C4-2B (cell line): ENCODE measurements around the gene CPN2.

Experiments used
- ZFX ChIP-seq: fragments of 450-650 bp; IDR thresholded peaks from 2 replicates; pipeline ENCODE4 v1.6.1; 2017
- TF ChIP-seq, protein P1 (sequence below): fragments of 450-650 bp; conservative IDR thresholded peaks from 2 replicates; pipeline ENCODE4 v1.5.1; 2017; ENCODE audit warnings: mild to moderate bottlenecking

GRCh38 chr3:194350726-194351071 is 429 bp downstream of the CPN2 start:
- TF ChIP-seq, protein P1, sequence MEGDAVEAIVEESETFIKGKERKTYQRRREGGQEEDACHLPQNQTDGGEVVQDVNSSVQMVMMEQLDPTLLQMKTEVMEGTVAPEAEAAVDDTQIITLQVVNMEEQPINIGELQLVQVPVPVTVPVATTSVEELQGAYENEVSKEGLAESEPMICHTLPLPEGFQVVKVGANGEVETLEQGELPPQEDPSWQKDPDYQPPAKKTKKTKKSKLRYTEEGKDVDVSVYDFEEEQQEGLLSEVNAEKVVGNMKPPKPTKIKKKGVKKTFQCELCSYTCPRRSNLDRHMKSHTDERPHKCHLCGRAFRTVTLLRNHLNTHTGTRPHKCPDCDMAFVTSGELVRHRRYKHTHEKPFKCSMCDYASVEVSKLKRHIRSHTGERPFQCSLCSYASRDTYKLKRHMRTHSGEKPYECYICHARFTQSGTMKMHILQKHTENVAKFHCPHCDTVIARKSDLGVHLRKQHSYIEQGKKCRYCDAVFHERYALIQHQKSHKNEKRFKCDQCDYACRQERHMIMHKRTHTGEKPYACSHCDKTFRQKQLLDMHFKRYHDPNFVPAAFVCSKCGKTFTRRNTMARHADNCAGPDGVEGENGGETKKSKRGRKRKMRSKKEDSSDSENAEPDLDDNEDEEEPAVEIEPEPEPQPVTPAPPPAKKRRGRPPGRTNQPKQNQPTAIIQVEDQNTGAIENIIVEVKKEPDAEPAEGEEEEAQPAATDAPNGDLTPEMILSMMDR: no peak
- no peak for TF ChIP-seq ZFX
